ENCODE measurements around the gene CEP164. TPM values are rescaled to one million over a fixed set of nuclear protein-coding genes. Genes with fewer than 3 reads are reported as not detected.

CEP164 gene
- total RNA-seq, 1 experiment from 2014 or later, result 43.7 TPM

DNA sequence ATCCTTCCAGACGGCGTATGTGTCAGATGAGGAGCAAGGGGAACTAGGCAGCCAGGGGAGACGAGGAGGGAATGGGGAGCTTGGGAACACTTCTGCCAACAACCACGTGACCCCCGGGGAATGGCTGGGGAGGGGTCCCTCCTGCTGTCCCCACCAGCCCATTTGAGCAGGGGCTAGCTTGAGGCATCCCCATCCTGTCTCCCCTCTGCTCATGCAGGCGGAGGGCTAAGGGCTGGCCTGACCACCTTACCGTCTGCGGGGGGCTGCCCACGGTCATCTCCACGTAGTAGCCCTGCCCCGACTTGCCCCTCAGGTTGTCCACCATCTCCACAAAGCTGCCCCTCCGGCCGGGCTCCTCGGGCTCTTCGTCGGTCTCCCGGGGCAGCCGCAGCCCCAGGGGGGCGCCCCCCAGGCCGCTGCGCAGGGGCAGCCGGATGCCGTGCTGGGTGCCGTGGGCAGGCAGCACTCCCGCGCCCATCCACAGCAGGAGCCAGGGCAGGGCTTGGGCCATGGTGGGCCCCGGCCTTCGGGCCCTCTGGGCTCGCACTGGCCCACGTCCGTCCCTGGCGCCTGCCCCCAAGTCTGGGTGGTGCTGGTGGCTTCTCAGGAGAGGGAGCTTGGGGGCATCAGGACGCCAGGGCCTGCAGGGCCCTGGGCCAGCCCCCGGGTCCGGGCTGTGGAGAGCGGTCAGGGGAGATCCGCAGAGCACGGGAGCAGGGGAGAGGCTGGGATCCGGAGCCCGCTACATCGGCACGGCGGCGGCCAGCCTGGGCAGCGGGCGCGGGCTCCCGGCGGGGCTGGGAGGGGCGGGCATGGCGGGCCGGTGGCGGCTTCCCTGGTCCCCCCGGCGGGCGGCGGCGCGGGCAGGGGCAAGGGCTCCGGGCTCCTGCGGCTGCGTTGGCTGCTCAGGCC lies 12.1 kb upstream of the CEP164 start:
- peak overlapping the region; percentile 54 for H3K9ac ChIP-seq (ENCODE audit: low read length)
- DNase-seq (no peak), ATAC-seq (peak; percentile 55)
- ChIA-PET CTCF (interaction anchor here (1.1 kb wide), 1 partner anchor 11 kb away, joined by 3 read pairs; no protein-coding TSS in a partner anchor), POLR2A (ENCODE audit: unreplicated experiment) (interaction anchor here (1.7 kb wide), 1 partner anchor 12 kb away, joined by 4 read pairs; the partner anchor contains the start of gene CEP164)
- H3K4me1 ChIP-seq (ENCODE audit: insufficient read depth, low read length), result peaks cover 20% of the 10 kb centered on the region
- no peaks in the 10 kb centered on the region for H3F3A ChIP-seq (ENCODE audit: low read length, unreplicated experiment)
- H3K36me3 ChIP-seq (ENCODE audit: low read depth, low read length), result no peaks in the 10 kb centered on the region
- no peaks in the 10 kb centered on the region for H3K9me2 ChIP-seq (replicated peaks; ENCODE audit: low read length)
- H3K4me3 ChIP-seq (ENCODE audit: low read length), result peak overlapping the region; percentile 85
- intact Hi-C loops (cut with micrococcal nuclease), result loop anchor here (1.0 kb wide), 3 partner anchors 34 to 82 kb away; no protein-coding TSS in a partner anchor
- no peaks in the 10 kb centered on the region for H3K27me3 ChIP-seq (ENCODE audit: low read length)
- no peak overlapping the region for H3K27ac ChIP-seq (ENCODE audit: low read length)
- no peaks in the 10 kb centered on the region for H4K20me1 ChIP-seq (ENCODE audit: low read length)
- H3K79me2 ChIP-seq (ENCODE audit: low read length), result no peaks in the 10 kb centered on the region
- TF ChIP-seq EZH2phosphoT487 (IDR thresholded peaks at IDR 0.05; ENCODE audit: borderline replicate concordance, low read length), result no peak
- peak overlapping the region; percentile 98 for H3K4me2 ChIP-seq (ENCODE audit: low read length)
- peak overlapping the region; percentile 100 for H2AFZ ChIP-seq (ENCODE audit: low read length)
- no TSS peak for BruUV-seq (replicated peaks)
- H3K9me3 ChIP-seq (ENCODE audit: low read length), result no peaks in the 10 kb centered on the region

DNA sequence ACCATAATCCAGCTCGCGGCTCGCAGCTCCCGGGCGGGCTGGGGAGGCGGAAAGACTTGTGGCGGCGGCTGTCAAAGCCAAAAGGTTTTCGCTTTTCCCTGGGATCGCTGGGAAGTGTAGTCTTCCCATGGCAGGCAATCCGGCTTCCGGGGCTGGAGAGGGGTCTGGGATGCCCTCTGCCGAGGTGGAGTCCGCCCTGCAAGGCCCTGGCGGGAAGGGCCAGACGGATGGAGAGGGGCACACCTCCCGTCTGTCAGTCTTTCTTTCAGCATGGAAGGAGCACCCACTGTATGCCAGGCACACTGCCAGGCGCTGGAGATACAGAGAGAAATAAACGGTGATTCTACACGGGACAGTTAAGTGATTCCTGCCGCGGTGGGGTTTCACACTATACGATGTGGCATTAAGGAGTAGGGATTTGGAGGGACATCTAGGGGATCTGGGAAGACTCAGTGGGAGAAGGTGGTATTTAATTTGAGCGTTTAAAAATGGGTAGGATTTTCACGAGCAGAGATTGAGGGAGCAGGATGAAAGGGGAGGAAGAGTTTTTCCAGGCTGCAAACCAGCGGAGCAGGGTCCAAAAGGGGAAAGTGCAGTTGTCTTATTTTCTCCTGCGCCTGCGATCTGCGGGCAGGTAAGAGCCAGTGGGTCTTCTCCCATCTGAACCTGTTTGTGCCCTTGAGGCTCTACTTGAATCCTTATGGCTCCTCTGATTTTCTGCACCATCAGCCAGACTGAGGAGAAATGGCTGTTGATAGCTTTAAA lies 11.3 kb upstream of the CEP164 start, which contains the start of gene BACE1:
Gene BACE1, minus strand, starts transcription at position 60 of the 765 bp plus-strand sequence. CDS start 461 bp downstream, outside the sequence.
- ATAC-seq (peak; percentile 96), DNase-seq (peak; percentile 91)
- H3K9me3 ChIP-seq (ENCODE audit: low read length), result no peaks in the 10 kb centered on the region
- H3K4me1 ChIP-seq (ENCODE audit: insufficient read depth, low read length), result peaks cover 20% of the 10 kb centered on the region
- intact Hi-C loops (cut with micrococcal nuclease), result loop anchor here (1.0 kb wide), 3 partner anchors 35 to 83 kb away; no protein-coding TSS in a partner anchor
- peak within 1 kb of the TSS; percentile 54 for H3K9ac ChIP-seq (ENCODE audit: low read length)
- H3K27ac ChIP-seq (ENCODE audit: low read length), result no peak within 1 kb of the TSS
- peak within 1 kb of the TSS; percentile 100 for H2AFZ ChIP-seq (ENCODE audit: low read length)
- ChIA-PET CTCF (interaction anchor here (1.1 kb wide), 1 partner anchor 12 kb away, joined by 3 read pairs; no protein-coding TSS in a partner anchor), POLR2A (ENCODE audit: unreplicated experiment) (interaction anchor here (1.7 kb wide), 1 partner anchor 12 kb away, joined by 4 read pairs; the partner anchor contains the start of gene CEP164)
- no peaks in the 10 kb centered on the region for H3K79me2 ChIP-seq (ENCODE audit: low read length)
- TF ChIP-seq EZH2phosphoT487 (IDR thresholded peaks at IDR 0.05; ENCODE audit: borderline replicate concordance, low read length) (no peak), EZH2 (IDR thresholded peaks at IDR 0.05; ENCODE audit: low read length, unreplicated experiment) (no peak)
- TF ChIP-seq, protein P1, sequence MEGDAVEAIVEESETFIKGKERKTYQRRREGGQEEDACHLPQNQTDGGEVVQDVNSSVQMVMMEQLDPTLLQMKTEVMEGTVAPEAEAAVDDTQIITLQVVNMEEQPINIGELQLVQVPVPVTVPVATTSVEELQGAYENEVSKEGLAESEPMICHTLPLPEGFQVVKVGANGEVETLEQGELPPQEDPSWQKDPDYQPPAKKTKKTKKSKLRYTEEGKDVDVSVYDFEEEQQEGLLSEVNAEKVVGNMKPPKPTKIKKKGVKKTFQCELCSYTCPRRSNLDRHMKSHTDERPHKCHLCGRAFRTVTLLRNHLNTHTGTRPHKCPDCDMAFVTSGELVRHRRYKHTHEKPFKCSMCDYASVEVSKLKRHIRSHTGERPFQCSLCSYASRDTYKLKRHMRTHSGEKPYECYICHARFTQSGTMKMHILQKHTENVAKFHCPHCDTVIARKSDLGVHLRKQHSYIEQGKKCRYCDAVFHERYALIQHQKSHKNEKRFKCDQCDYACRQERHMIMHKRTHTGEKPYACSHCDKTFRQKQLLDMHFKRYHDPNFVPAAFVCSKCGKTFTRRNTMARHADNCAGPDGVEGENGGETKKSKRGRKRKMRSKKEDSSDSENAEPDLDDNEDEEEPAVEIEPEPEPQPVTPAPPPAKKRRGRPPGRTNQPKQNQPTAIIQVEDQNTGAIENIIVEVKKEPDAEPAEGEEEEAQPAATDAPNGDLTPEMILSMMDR (conservative IDR thresholded peaks at IDR 0.05; ENCODE audit: low read depth, low read length), result peak; percentile 61
- peak within 1 kb of the TSS; percentile 98 for H3K4me2 ChIP-seq (ENCODE audit: low read length)
- no peaks in the 10 kb centered on the region for H3F3A ChIP-seq (ENCODE audit: low read length, unreplicated experiment)
- peak within 1 kb of the TSS; percentile 85 for H3K4me3 ChIP-seq (ENCODE audit: low read length)
- H3K9me2 ChIP-seq (replicated peaks; ENCODE audit: low read length), result no peaks in the 10 kb centered on the region
- H4K20me1 ChIP-seq (ENCODE audit: low read length), result no peaks in the 10 kb centered on the region
- no peaks in the 10 kb centered on the region for H3K27me3 ChIP-seq (ENCODE audit: low read length)
- H3K36me3 ChIP-seq (ENCODE audit: low read depth, low read length), result no peaks in the 10 kb centered on the region
- BruUV-seq (replicated peaks), result no TSS peak

DNA sequence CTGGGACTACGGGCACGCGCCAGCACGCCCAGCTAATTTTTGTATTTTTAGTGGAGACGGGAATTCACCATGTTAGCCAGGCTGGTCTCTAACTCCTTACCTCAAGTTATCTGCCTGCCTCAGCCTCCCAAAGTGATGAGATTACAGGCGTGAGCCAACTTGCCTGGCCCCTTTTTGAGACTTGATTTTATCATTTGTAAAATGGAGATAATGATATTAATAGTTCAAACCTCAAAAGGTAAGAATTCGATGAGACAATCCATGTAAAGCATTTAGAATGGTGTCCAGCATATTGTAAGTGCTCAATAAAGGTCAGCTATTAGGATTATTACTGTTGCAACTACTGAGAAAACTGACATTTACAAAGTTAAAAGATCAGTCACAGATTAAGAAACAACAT lies 8.9 kb upstream of the CEP164 start:
- no TSS peak for BruUV-seq (replicated peaks)

More for the DNA sequence above, 8.9 kb upstream of the CEP164 start:
- no peak overlapping the region for H2AFZ ChIP-seq (ENCODE audit: low read length)
- H4K20me1 ChIP-seq (ENCODE audit: low read length), result no peaks in the 10 kb centered on the region
- TF ChIP-seq EZH2 (IDR thresholded peaks at IDR 0.05; ENCODE audit: low read length, unreplicated experiment) (no peak), EZH2phosphoT487 (IDR thresholded peaks at IDR 0.05; ENCODE audit: borderline replicate concordance, low read length) (no peak)
- TF ChIP-seq, protein P1 (conservative IDR thresholded peaks at IDR 0.05; ENCODE audit: low read depth, low read length), result no peak
- CTCF ChIA-PET, result interaction anchor here (0.6 kb wide), 1 partner anchor 199 kb away, joined by 3 read pairs; no protein-coding TSS in a partner anchor
- no peak for ATAC-seq
- H3F3A ChIP-seq (ENCODE audit: low read length, unreplicated experiment), result no peaks in the 10 kb centered on the region
- H3K9me3 ChIP-seq (ENCODE audit: low read length), result no peaks in the 10 kb centered on the region
- no peaks in the 10 kb centered on the region for H3K9me2 ChIP-seq (replicated peaks; ENCODE audit: low read length)
- intact Hi-C loops (cut with micrococcal nuclease), result no loop called here
- no peak overlapping the region for H3K27ac ChIP-seq (ENCODE audit: low read length)
- H3K79me2 ChIP-seq (ENCODE audit: low read length), result no peaks in the 10 kb centered on the region
- H3K27me3 ChIP-seq (ENCODE audit: low read length), result no peaks in the 10 kb centered on the region
- H3K36me3 ChIP-seq (ENCODE audit: low read depth, low read length), result no peaks in the 10 kb centered on the region
- POLR2A ChIA-PET (ENCODE audit: unreplicated experiment), result no interaction called here
- H3K9ac ChIP-seq (ENCODE audit: low read length), result no peak overlapping the region
- H3K4me2 ChIP-seq (ENCODE audit: low read length), result no peak overlapping the region
- H3K4me3 ChIP-seq (ENCODE audit: low read length), result no peak overlapping the region
- H3K4me1 ChIP-seq (ENCODE audit: insufficient read depth, low read length), result peaks cover 20% of the 10 kb centered on the region
- no peak for DNase-seq

All from PC-3 (cell line).